ENCODE results near the gene EIF1B.
A peak's percentile ranks its signal among the peaks of the same experiment; 100 is the strongest.

- TF ChIP-seq CTCF (IDR thresholded peaks at IDR 0.05) (no peak), POLR2A (IDR thresholded peaks at IDR 0.05) (peak in 1 of 3 donors; percentile 12)
Measured at GRCh38 chr3:40313975-40314860, 4.7 kb downstream of the EIF1B start.

All from body of pancreas (tissue), 4 donors.